ENCODE measurements around the gene FAM184B.

- TF ChIP-seq CTCF (IDR thresholded peaks at IDR 0.05) = no peak
- no peak for TF ChIP-seq EZH2 (IDR thresholded peaks at IDR 0.05)
- peak; percentile 9 for TF ChIP-seq EZH2phosphoT487 (IDR thresholded peaks at IDR 0.05)
Observed at GRCh38 chr4:17811078-17811603, 29.7 kb upstream of the FAM184B start.

All from neural progenitor cell (in vitro differentiated cells).